Osteoblast (primary cell): ENCODE results near the gene FNDC3B. TPM values are rescaled to one million over a fixed set of nuclear protein-coding genes. Genes with fewer than 3 reads are reported as not detected.

Source experiments
- DNase-seq: peaks from one replicate; pipeline ENCODE4 v3.0.0; 2011; ENCODE audit warnings: low spot score, mixed read lengths; ENCODE audit not compliant: insufficient read length; ENCODE audit errors: missing footprints
- H2AFZ ChIP-seq: 2 replicates; pipeline ENCODE4 v1.6.0; 2011; ENCODE audit warnings: mild to moderate bottlenecking, low read length
- H3K27ac ChIP-seq: 2 replicates; pipeline ENCODE4 v1.5.1; 2011; ENCODE audit warnings: mild to moderate bottlenecking, low read depth, low read length, moderate library complexity
- H3K27me3 ChIP-seq: 2 replicates; pipeline ENCODE4 v1.6.0; 2012; ENCODE audit warnings: mild to moderate bottlenecking, control low read depth, inconsistent platforms, low read length, moderate library complexity; ENCODE audit not compliant: insufficient read depth
- H3K36me3 ChIP-seq: 2 replicates; pipeline ENCODE4 v1.5.1; 2011; ENCODE audit warnings: mild to moderate bottlenecking, low read length, control low read depth, moderate library complexity; ENCODE audit not compliant: insufficient read depth
- H3K4me1 ChIP-seq: 2 replicates; pipeline ENCODE4 v1.5.1; 2011; ENCODE audit warnings: mild to moderate bottlenecking, low read length, control low read depth, moderate library complexity; ENCODE audit not compliant: insufficient read depth
- H3K4me2 ChIP-seq: 2 replicates; pipeline ENCODE4 v1.6.0; 2011; ENCODE audit warnings: mild to moderate bottlenecking, low read length; ENCODE audit not compliant: insufficient read depth
- H3K4me3 ChIP-seq: fragments of 200-600 bp; sonication (generic); 3 replicates; pipeline ENCODE4 v1.5.1; 2012; ENCODE audit warnings: mild to moderate bottlenecking, low read length, inconsistent platforms; ENCODE audit not compliant: insufficient read depth
- H3K79me2 ChIP-seq: 2 replicates; pipeline ENCODE4 v1.6.0; 2012; ENCODE audit warnings: mild to moderate bottlenecking, low read length, control low read depth, inconsistent platforms; ENCODE audit not compliant: insufficient read depth
- H3K9me3 ChIP-seq: 2 replicates; pipeline ENCODE4 v1.5.1; 2011; ENCODE audit warnings: low read depth, low read length, control low read depth
- H4K20me1 ChIP-seq: 2 replicates; pipeline ENCODE4 v1.6.0; 2012; ENCODE audit warnings: mild to moderate bottlenecking, low read length, control low read depth; ENCODE audit not compliant: insufficient read depth
- CTCF ChIP-seq: IDR thresholded peaks from 2 replicates; pipeline ENCODE4 v1.5.1; 2011; ENCODE audit warnings: mild to moderate bottlenecking, low read depth, low read length, moderate library complexity; ENCODE audit errors: extremely low read depth
- total RNA-seq: library from RNA; depleted of rRNA; stranded (reverse); fragments of >200 nt; gene quantifications from 2 replicates; pipeline ENCODE4 v1.2.3, GENCODE V29; 2012

FNDC3B gene
- total RNA-seq, 1 donor, result 179 TPM

- H3K79me2 ChIP-seq, result peaks cover 83% of the 10 kb centered on the region
- no peaks in the 10 kb centered on the region for H3K27me3 ChIP-seq
- H3K4me2 ChIP-seq, result no peak overlapping the region
- DNase-seq, result no peak
- H3K4me3 ChIP-seq, result no peak overlapping the region
- H3K9me3 ChIP-seq, result no peaks in the 10 kb centered on the region
- peaks cover 12% of the 10 kb centered on the region for H3K4me1 ChIP-seq
- peaks cover 23% of the 10 kb centered on the region for H4K20me1 ChIP-seq
- no peak for TF ChIP-seq CTCF
- peaks cover 34% of the 10 kb centered on the region for H3K36me3 ChIP-seq
- peak overlapping the region; percentile 62 for H3K27ac ChIP-seq
- H2AFZ ChIP-seq, result no peak overlapping the region
Measured at GRCh38 chr3:172247525-172248274, 208.3 kb downstream of the FNDC3B start.

- no peak for TF ChIP-seq CTCF
- peaks cover 27% of the 10 kb centered on the region for H4K20me1 ChIP-seq
- no peak overlapping the region for H2AFZ ChIP-seq
- H3K4me3 ChIP-seq, result no peak overlapping the region
- H3K4me1 ChIP-seq, result peaks cover 8% of the 10 kb centered on the region
- no peak overlapping the region for H3K4me2 ChIP-seq
- no peaks in the 10 kb centered on the region for H3K9me3 ChIP-seq
- no peaks in the 10 kb centered on the region for H3K27me3 ChIP-seq
- no peak for DNase-seq
- peaks cover 75% of the 10 kb centered on the region for H3K79me2 ChIP-seq
- peaks cover 42% of the 10 kb centered on the region for H3K36me3 ChIP-seq
- H3K27ac ChIP-seq, result peak overlapping the region; percentile 51
Measured at GRCh38 chr3:172249039-172249438, 209.7 kb downstream of the FNDC3B start.

- no peak overlapping the region for H3K4me2 ChIP-seq
- no peaks in the 10 kb centered on the region for H3K27me3 ChIP-seq
- no peak for DNase-seq
- peaks cover 50% of the 10 kb centered on the region for H3K36me3 ChIP-seq
- TF ChIP-seq CTCF, result no peak
- no peaks in the 10 kb centered on the region for H3K9me3 ChIP-seq
- peaks cover 77% of the 10 kb centered on the region for H3K79me2 ChIP-seq
- no peak overlapping the region for H3K4me3 ChIP-seq
- H3K4me1 ChIP-seq, result peaks cover 16% of the 10 kb centered on the region
- H2AFZ ChIP-seq, result no peak overlapping the region
- no peak overlapping the region for H3K27ac ChIP-seq
- peaks cover 19% of the 10 kb centered on the region for H4K20me1 ChIP-seq
Measured at GRCh38 chr3:172251211-172251610, 211.8 kb downstream of the FNDC3B start.

- H3K9me3 ChIP-seq, result no peaks in the 10 kb centered on the region
- H3K36me3 ChIP-seq, result peaks cover 53% of the 10 kb centered on the region
- no peaks in the 10 kb centered on the region for H3K27me3 ChIP-seq
- H3K4me3 ChIP-seq, result no peak overlapping the region
- no peak for DNase-seq
- H2AFZ ChIP-seq, result no peak overlapping the region
- no peak overlapping the region for H3K4me2 ChIP-seq
- no peak for TF ChIP-seq CTCF
- H4K20me1 ChIP-seq, result peaks cover 12% of the 10 kb centered on the region
- peak overlapping the region; percentile 11 for H3K27ac ChIP-seq
- H3K79me2 ChIP-seq, result peaks cover 75% of the 10 kb centered on the region
- H3K4me1 ChIP-seq, result peaks cover 30% of the 10 kb centered on the region
Measured at GRCh38 chr3:172253200-172253599, 213.8 kb downstream of the FNDC3B start.
